OCI-LY3 (cell line): ENCODE measurements around the gene ACBD6.

Experiments used
- EZH2phosphoT487 ChIP-seq: fragments of 200-600 bp; shearing (Covaris generic); IDR thresholded peaks from 2 replicates; pipeline ENCODE4 v1.6.1; 2018; ENCODE audit warnings: antibody characterized with exemption, mixed run types, low read depth
- TF ChIP-seq, protein P1 (sequence below): fragments of 200-600, 300-600 bp; sonication (generic); IDR thresholded peaks from 2 replicates; pipeline ENCODE4 v1.5.1; 2014; ENCODE audit warnings: antibody characterized with exemption, low read length, low read depth

GRCh38 chr1:180282401-180283044 lies 219.9 kb downstream of the ACBD6 start:
- TF ChIP-seq, protein P1, sequence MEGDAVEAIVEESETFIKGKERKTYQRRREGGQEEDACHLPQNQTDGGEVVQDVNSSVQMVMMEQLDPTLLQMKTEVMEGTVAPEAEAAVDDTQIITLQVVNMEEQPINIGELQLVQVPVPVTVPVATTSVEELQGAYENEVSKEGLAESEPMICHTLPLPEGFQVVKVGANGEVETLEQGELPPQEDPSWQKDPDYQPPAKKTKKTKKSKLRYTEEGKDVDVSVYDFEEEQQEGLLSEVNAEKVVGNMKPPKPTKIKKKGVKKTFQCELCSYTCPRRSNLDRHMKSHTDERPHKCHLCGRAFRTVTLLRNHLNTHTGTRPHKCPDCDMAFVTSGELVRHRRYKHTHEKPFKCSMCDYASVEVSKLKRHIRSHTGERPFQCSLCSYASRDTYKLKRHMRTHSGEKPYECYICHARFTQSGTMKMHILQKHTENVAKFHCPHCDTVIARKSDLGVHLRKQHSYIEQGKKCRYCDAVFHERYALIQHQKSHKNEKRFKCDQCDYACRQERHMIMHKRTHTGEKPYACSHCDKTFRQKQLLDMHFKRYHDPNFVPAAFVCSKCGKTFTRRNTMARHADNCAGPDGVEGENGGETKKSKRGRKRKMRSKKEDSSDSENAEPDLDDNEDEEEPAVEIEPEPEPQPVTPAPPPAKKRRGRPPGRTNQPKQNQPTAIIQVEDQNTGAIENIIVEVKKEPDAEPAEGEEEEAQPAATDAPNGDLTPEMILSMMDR, result no peak
- no peak for TF ChIP-seq EZH2phosphoT487
